RWPE1 (cell line): ENCODE results near the gene HRAS.

Experiments
- CTCF ChIA-PET: fragments of 350-600 bp; sonication (Branson Sonifier 250); formaldehyde crosslinking; extraction: SDS; loops from one replicate; lab custom pipeline; 2021; lab: Yijun Ruan, JAX
- POLR2A ChIA-PET: fragments of 400-600 bp; formaldehyde crosslinking; extraction: SDS; loops from one replicate; lab custom pipeline; 2020; ENCODE audit warnings: antibody characterized with exemption; ENCODE audit not compliant: low non-redundant PET; lab: Yijun Ruan, JAX
- DNase-seq: peaks from one replicate; pipeline ENCODE4 v3.0.0; 2012; ENCODE audit warnings: low spot score
- H3K27ac ChIP-seq: fragments of 450-650 bp; 2 replicates; pipeline ENCODE4 v1.5.1; 2017
- TF ChIP-seq, protein P1 (sequence below): fragments of 450-650 bp; conservative IDR thresholded peaks from 2 replicates; pipeline ENCODE4 v1.5.1; 2017; ENCODE audit warnings: low read depth, mild to moderate bottlenecking

The HRAS gene

DNA sequence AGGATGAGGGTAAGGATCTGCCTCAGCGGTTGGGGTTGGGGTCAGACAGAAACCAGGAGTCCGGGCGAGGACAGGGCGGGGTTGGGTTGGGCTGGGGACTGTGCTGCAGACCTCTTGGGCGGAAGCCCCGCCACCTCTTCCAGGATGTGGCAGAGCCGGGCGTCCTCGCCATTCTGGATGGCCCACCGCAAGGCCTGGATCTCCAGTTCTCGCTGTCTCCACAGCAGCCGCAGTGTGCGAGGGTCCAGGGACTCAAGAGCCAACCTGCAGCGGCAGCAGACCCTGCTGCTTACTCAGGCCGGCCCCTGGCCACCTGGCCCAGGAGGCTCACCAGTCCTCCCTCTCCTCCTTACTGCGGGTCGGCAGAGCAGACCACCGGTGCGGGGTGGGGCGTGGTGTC lies 23.1 kb upstream of the HRAS start:
- ChIA-PET CTCF (no interaction called here), POLR2A (no interaction called here)

GRCh38 chr11:557328-558132 lies 22.2 kb upstream of the HRAS start:
- CTCF ChIA-PET, result interaction anchor here (0.6 kb wide), 1 partner anchor 257 kb away, joined by 3 read pairs; no protein-coding TSS in a partner anchor
- DNase-seq, result no peak
- TF ChIP-seq, protein P1, sequence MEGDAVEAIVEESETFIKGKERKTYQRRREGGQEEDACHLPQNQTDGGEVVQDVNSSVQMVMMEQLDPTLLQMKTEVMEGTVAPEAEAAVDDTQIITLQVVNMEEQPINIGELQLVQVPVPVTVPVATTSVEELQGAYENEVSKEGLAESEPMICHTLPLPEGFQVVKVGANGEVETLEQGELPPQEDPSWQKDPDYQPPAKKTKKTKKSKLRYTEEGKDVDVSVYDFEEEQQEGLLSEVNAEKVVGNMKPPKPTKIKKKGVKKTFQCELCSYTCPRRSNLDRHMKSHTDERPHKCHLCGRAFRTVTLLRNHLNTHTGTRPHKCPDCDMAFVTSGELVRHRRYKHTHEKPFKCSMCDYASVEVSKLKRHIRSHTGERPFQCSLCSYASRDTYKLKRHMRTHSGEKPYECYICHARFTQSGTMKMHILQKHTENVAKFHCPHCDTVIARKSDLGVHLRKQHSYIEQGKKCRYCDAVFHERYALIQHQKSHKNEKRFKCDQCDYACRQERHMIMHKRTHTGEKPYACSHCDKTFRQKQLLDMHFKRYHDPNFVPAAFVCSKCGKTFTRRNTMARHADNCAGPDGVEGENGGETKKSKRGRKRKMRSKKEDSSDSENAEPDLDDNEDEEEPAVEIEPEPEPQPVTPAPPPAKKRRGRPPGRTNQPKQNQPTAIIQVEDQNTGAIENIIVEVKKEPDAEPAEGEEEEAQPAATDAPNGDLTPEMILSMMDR, result no peak
- POLR2A ChIA-PET, result no interaction called here
- H3K27ac ChIP-seq, result 0 out of 2 replicates have a peak overlapping the region, but pooled peaks have one; percentile 9

More for the DNA sequence above, 23.1 kb upstream of the HRAS start:
- H3K27ac ChIP-seq, result no peak overlapping the region
- TF ChIP-seq, protein P1, result no peak
- DNase-seq, result no peak

DNA sequence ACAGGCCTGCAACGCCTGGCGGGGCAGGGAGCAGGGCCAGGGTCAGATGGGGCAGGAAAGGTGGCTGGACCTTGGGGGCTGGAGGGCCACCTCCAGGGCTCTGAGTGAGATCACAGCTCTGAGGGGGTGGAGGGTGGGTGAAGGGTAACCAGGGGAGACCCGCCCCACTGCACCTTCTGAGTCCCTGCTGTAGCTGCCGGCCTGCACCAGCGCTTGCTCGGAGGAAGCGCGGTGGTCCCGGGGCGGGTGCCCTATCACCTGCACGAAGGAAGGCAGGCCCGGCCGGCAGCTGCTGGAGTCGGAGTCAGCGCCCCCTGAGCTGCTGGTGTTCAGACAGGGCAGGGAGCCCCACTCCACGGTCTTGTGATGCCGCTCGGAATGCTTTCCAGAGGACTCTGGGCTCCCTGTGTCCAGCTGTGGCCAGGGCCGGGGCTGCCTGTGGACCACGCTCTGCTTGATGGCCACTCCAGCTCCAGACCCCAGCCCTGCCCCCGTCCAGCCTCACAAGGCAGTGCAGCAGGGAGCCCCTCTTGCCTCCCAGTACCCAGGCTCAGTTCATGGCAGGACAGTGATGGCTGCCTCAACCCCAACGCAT lies 21.4 kb upstream of the HRAS start:
- TF ChIP-seq, protein P1, result no peak
- ChIA-PET POLR2A (no interaction called here), CTCF (interaction anchor here (0.5 to 1.1 kb wide), 4 partner anchors 19 to 258 kb away, joined by 3 read pairs; partner anchors contain the start of gene PHRF1)
- DNase-seq, result no peak
- H3K27ac ChIP-seq, result 0 out of 2 replicates have a peak overlapping the region, but pooled peaks have one; percentile 9

- ChIA-PET CTCF (interaction anchor here (0.5 to 1.8 kb wide), 7 partner anchors 8 to 244 kb away, joined by 3 to 12 read pairs (median 3); partner anchors contain the start of gene PHRF1), POLR2A (no interaction called here)
- H3K27ac ChIP-seq, result no peak overlapping the region
- TF ChIP-seq, protein P1, result no peak
- no peak for DNase-seq
Measured at GRCh38 chr11:555780-556661, 20.6 kb upstream of the HRAS start.

DNA sequence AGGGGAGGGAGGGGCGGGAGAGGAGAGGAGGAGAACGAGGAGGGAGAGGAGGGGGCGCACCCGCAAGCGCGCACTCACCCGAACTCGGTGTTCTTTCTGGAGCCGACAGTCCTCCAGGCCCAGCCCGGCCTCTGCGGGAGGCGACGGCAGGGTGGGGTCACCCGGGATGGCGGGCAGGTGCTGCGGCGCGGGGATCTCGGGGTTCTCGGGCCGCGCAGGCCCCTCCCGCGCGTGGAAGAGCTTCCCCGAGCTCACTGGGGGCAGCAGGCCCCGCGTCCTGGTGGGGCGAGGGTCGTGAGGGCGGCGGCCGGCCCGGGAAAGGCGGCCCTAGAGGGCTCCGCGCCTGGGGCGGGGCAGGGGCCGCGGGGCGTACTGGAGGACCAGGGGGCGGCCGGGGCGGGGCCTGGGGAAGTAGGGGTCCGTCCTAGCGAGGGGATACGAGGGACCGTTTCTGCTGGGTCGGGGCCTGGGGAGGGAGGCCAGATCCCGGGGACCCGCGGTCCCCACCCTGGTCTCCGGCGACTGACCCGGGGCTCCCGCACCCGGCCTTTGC lies 19.9 kb upstream of the HRAS start:
- ChIA-PET CTCF (interaction anchor here (0.6 to 1.8 kb wide), 5 partner anchors 9 to 229 kb away, joined by 3 to 12 read pairs (median 5); no protein-coding TSS in a partner anchor), POLR2A (interaction anchor here (0.6 kb wide), 1 partner anchor 9 kb away, joined by 3 read pairs; no protein-coding TSS in a partner anchor)
- DNase-seq, result no peak
- TF ChIP-seq, protein P1, result 0 out of 2 replicates have a peak, but pooled peaks have one; percentile 10
- H3K27ac ChIP-seq, result no peak overlapping the region
